ENCODE measurements around the gene ADAP1. TPM values are rescaled to one million over a fixed set of nuclear protein-coding genes. Genes with fewer than 3 reads are reported as not detected.

The ADAP1 gene
- total and polyA plus RNA-seq, 2 of the 8 experiments (the other 6 are each of a cell fraction or from before 2014, with no cell fraction given) = 5.8 to 6.1 TPM

DNA sequence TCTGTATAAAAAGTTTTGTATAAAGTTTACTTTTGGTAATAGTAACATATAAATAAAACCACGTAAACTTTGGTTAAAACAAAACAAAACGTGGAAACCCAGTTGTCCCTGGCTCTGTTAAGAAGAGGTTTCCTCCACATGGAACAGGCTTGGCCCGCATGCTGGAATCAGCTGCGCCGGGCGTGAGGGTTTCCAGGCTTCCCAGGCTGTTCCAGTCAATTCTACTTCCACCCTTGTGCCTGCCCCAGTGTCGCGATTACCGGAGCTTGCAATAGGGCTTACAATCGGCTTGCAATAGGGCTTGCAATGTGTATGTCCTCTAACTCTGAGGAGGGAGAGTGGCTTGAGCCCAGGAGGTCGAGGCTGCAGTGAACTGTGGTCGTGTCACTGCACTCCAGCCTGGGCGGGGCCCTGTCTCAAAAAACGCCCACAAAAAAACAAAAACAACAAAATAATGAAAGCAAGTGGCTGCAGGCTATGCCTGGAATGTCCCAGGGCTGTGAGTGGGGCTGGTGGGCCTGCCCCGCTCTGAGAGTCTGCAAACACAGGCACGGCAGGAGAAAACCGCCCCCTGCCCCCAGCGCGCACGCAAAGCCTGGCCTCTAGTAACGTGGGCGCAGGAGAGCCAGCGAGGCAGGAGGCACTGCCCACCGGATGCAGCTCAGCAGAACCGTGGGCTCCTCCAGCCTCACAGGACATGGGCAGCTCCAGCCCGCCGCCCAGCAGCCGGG, 44.8 kb upstream of the ADAP1 start (continued):
- TF ChIP-seq, protein P1, sequence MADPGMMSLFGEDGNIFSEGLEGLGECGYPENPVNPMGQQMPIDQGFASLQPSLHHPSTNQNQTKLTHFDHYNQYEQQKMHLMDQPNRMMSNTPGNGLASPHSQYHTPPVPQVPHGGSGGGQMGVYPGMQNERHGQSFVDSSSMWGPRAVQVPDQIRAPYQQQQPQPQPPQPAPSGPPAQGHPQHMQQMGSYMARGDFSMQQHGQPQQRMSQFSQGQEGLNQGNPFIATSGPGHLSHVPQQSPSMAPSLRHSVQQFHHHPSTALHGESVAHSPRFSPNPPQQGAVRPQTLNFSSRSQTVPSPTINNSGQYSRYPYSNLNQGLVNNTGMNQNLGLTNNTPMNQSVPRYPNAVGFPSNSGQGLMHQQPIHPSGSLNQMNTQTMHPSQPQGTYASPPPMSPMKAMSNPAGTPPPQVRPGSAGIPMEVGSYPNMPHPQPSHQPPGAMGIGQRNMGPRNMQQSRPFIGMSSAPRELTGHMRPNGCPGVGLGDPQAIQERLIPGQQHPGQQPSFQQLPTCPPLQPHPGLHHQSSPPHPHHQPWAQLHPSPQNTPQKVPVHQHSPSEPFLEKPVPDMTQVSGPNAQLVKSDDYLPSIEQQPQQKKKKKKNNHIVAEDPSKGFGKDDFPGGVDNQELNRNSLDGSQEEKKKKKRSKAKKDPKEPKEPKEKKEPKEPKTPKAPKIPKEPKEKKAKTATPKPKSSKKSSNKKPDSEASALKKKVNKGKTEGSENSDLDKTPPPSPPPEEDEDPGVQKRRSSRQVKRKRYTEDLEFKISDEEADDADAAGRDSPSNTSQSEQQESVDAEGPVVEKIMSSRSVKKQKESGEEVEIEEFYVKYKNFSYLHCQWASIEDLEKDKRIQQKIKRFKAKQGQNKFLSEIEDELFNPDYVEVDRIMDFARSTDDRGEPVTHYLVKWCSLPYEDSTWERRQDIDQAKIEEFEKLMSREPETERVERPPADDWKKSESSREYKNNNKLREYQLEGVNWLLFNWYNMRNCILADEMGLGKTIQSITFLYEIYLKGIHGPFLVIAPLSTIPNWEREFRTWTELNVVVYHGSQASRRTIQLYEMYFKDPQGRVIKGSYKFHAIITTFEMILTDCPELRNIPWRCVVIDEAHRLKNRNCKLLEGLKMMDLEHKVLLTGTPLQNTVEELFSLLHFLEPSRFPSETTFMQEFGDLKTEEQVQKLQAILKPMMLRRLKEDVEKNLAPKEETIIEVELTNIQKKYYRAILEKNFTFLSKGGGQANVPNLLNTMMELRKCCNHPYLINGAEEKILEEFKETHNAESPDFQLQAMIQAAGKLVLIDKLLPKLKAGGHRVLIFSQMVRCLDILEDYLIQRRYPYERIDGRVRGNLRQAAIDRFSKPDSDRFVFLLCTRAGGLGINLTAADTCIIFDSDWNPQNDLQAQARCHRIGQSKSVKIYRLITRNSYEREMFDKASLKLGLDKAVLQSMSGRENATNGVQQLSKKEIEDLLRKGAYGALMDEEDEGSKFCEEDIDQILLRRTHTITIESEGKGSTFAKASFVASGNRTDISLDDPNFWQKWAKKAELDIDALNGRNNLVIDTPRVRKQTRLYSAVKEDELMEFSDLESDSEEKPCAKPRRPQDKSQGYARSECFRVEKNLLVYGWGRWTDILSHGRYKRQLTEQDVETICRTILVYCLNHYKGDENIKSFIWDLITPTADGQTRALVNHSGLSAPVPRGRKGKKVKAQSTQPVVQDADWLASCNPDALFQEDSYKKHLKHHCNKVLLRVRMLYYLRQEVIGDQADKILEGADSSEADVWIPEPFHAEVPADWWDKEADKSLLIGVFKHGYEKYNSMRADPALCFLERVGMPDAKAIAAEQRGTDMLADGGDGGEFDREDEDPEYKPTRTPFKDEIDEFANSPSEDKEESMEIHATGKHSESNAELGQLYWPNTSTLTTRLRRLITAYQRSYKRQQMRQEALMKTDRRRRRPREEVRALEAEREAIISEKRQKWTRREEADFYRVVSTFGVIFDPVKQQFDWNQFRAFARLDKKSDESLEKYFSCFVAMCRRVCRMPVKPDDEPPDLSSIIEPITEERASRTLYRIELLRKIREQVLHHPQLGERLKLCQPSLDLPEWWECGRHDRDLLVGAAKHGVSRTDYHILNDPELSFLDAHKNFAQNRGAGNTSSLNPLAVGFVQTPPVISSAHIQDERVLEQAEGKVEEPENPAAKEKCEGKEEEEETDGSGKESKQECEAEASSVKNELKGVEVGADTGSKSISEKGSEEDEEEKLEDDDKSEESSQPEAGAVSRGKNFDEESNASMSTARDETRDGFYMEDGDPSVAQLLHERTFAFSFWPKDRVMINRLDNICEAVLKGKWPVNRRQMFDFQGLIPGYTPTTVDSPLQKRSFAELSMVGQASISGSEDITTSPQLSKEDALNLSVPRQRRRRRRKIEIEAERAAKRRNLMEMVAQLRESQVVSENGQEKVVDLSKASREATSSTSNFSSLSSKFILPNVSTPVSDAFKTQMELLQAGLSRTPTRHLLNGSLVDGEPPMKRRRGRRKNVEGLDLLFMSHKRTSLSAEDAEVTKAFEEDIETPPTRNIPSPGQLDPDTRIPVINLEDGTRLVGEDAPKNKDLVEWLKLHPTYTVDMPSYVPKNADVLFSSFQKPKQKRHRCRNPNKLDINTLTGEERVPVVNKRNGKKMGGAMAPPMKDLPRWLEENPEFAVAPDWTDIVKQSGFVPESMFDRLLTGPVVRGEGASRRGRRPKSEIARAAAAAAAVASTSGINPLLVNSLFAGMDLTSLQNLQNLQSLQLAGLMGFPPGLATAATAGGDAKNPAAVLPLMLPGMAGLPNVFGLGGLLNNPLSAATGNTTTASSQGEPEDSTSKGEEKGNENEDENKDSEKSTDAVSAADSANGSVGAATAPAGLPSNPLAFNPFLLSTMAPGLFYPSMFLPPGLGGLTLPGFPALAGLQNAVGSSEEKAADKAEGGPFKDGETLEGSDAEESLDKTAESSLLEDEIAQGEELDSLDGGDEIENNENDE (IDR thresholded peaks at IDR 0.05; ENCODE audit: insufficient replicate concordance, low read length) = no peak
- no peak for TF ChIP-seq ZNF274 (IDR thresholded peaks at IDR 0.05; ENCODE audit: borderline replicate concordance, extremely low read depth, low read length)
- TF ChIP-seq HDAC2 (IDR thresholded peaks at IDR 0.05; ENCODE audit: borderline replicate concordance in 1 of 2, low read depth in 2 of 2, low read length in 2 of 2) = no peak
- no peak for TF ChIP-seq YY1 (IDR thresholded peaks at IDR 0.05; ENCODE audit: low read depth, low read length)
- no peak for TF ChIP-seq GTF2F1 (IDR thresholded peaks at IDR 0.05; ENCODE audit: borderline replicate concordance, low read depth, low read length)
- TF ChIP-seq FOSL1 (IDR thresholded peaks at IDR 0.05; ENCODE audit: insufficient read depth, low read depth, low read length) = no peak
- no peak for TF ChIP-seq KDM4A (IDR thresholded peaks at IDR 0.05; ENCODE audit: low read depth, low read length, severe bottlenecking)
- TF ChIP-seq NANOG (IDR thresholded peaks at IDR 0.05; ENCODE audit: insufficient read depth, low read depth, low read length, poor library complexity, severe bottlenecking) = no peak
